GDM1 (cell line): Measurements from ENCODE around the gene SH3BP2.
"Not testable (repeated sequence)": the region's sequence is repeated elsewhere in the genome, so short reads cannot be mapped to it uniquely, and the experiment has no call there.

Source experiments
- DNase-seq: peaks from one replicate; lab custom pipeline; 2025; lab: John Stamatoyannopoulos, UW

Gene SH3BP2

GRCh38 chr4:2762486-2763370, 30.2 kb upstream of the SH3BP2 start:
- DNase-seq = not testable (repeated sequence)

GRCh38 chr4:2763511-2763967, 29.3 kb upstream of the SH3BP2 start:
- DNase-seq = no peak

- no peak for DNase-seq
Observed at GRCh38 chr4:2765832-2766526, 26.9 kb upstream of the SH3BP2 start.

- DNase-seq = no peak
Observed at GRCh38 chr4:2767046-2767704, 25.7 kb upstream of the SH3BP2 start.

GRCh38 chr4:2767705-2768074, 25.2 kb upstream of the SH3BP2 start:
- no peak for DNase-seq

- DNase-seq = no peak
Observed at GRCh38 chr4:2768124-2768523, 24.8 kb upstream of the SH3BP2 start.

- DNase-seq = no peak
Observed at GRCh38 chr4:2768921-2769336, 24.0 kb upstream of the SH3BP2 start.

GRCh38 chr4:2771264-2771663, 21.6 kb upstream of the SH3BP2 start:
- DNase-seq = no peak

- not testable (repeated sequence) for DNase-seq
Observed at GRCh38 chr4:2780643-2781042, 12.2 kb upstream of the SH3BP2 start.

- DNase-seq = no peak
Observed at GRCh38 chr4:2781911-2782310, 11.0 kb upstream of the SH3BP2 start.

GRCh38 chr4:2783790-2784189, 9.1 kb upstream of the SH3BP2 start:
- no peak for DNase-seq

- DNase-seq = peak; percentile 64
Observed at GRCh38 chr4:2785613-2786012, 7.3 kb upstream of the SH3BP2 start.

GRCh38 chr4:2786152-2786671, 6.7 kb upstream of the SH3BP2 start:
- DNase-seq = no peak

- DNase-seq = no peak
Observed at GRCh38 chr4:2786794-2787229, 6.1 kb upstream of the SH3BP2 start.

- peak; percentile 48 for DNase-seq
Observed at GRCh38 chr4:2787230-2788100, 5.4 kb upstream of the SH3BP2 start.

GRCh38 chr4:2788101-2788500, 4.8 kb upstream of the SH3BP2 start:
- DNase-seq = no peak

- no peak for DNase-seq
Observed at GRCh38 chr4:2788532-2789103, 4.3 kb upstream of the SH3BP2 start.

- no peak for DNase-seq
Observed at GRCh38 chr4:2789351-2789750, 3.5 kb upstream of the SH3BP2 start.

GRCh38 chr4:2789793-2790582, 2.9 kb upstream of the SH3BP2 start:
- no peak for DNase-seq
